ENCODE results near the gene RAVER1. TPM values are rescaled to one million over a fixed set of nuclear protein-coding genes. Genes with fewer than 3 reads are reported as not detected.

The RAVER1 gene
- total and polyA plus RNA-seq, 2 of the 13 experiments (the other 11 are each of a cell fraction or from before 2014, with no cell fraction given), result 3.6 to 7.9 TPM

- ATAC-seq, result no peak
- H3K36me3 ChIP-seq (replicated peaks in 1 of 2; ENCODE audit: control insufficient read depth in 1 of 2, insufficient read depth in 2 of 2, low read length in 2 of 2), result no peaks in the 10 kb centered on the region
- intact Hi-C loops (cut with micrococcal nuclease; ENCODE audit: unreplicated experiment), result loop anchor here (2.0 kb wide), 1 partner anchor 40 kb away; the partner anchor contains the start of gene RAVER1
- H4K20me1 ChIP-seq (ENCODE audit: insufficient read depth, low read length), result no peaks in the 10 kb centered on the region
- H2AFZ ChIP-seq (ENCODE audit: low read length), result no peak overlapping the region
- ChIA-PET CTCF (ENCODE audit: low intra/inter-chr PET ratio, low total read pairs) (no interaction called here), POLR2A (no interaction called here)
- H3K4me2 ChIP-seq (ENCODE audit: low read depth, low read length), result no peak overlapping the region; the same call in 1 of the 2 replicates
- H3K9ac ChIP-seq (ENCODE audit: insufficient read depth, low read depth, low read length), result no peak overlapping the region
- FAIRE-seq, result no peak
- no TSS peak for BruUV-seq (replicated peaks)
- H3K9me3 ChIP-seq (ENCODE audit: low read length), result no peaks in the 10 kb centered on the region
- H3K27me3 ChIP-seq (ENCODE audit: control insufficient read depth in 1 of 2, insufficient read depth in 2 of 2, low read length in 2 of 2), result peaks cover 0 to 20% of the 10 kb centered on the region in 2 experiments; a peak in 3 of 5 replicates
- peaks cover 57% of the 10 kb centered on the region for H3K4me1 ChIP-seq (ENCODE audit: insufficient read depth, low read length)
- peak; percentile 35; the same call in 1 of the 2 replicates for TF ChIP-seq ZBTB38 (CRISPR knock-in tag; IDR thresholded peaks at IDR 0.05)
- TF ChIP-seq MED8 (CRISPR knock-in tag; IDR thresholded peaks at IDR 0.05; ENCODE audit: insufficient replicate concordance), result no peak
- no peak for TF ChIP-seq ZNF543 (CRISPR knock-in tag; IDR thresholded peaks at IDR 0.05)
- no peak for TF ChIP-seq PBX3 (CRISPR knock-in tag; IDR thresholded peaks at IDR 0.05; ENCODE audit: borderline replicate concordance)
- no peaks in the 10 kb centered on the region for H3K79me2 ChIP-seq (ENCODE audit: insufficient read depth, low read length)
- no peak for DNase-seq (ENCODE audit: low spot score)
- no peak overlapping the region for H3K27ac ChIP-seq (ENCODE audit: extremely low read length, insufficient read depth, low read length)
- WGBS (ENCODE audit: low lambda C conversion rate), result 95% methylated on average over 52 of the region's 56 CpGs
- H3K4me3 ChIP-seq (replicated peaks in 1 of 3; ENCODE audit: insufficient read depth in 1 of 3, low read depth in 2 of 3, low read length in 3 of 3), result no peak overlapping the region; a peak in 1 of 6 replicates
- in situ Hi-C loops (cut with HindIII; ENCODE audit: extremely low pct_ligation_motif_present, low pct_unique_long_range_greater_than_20kb), result no loop called here
Measured at GRCh38 chr19:10292789-10293636, 40.3 kb downstream of the RAVER1 start.

Data from HepG2 (cell line).